Measurements from ENCODE around the gene SCGB2A2.

SCGB2A2 gene

DNA sequence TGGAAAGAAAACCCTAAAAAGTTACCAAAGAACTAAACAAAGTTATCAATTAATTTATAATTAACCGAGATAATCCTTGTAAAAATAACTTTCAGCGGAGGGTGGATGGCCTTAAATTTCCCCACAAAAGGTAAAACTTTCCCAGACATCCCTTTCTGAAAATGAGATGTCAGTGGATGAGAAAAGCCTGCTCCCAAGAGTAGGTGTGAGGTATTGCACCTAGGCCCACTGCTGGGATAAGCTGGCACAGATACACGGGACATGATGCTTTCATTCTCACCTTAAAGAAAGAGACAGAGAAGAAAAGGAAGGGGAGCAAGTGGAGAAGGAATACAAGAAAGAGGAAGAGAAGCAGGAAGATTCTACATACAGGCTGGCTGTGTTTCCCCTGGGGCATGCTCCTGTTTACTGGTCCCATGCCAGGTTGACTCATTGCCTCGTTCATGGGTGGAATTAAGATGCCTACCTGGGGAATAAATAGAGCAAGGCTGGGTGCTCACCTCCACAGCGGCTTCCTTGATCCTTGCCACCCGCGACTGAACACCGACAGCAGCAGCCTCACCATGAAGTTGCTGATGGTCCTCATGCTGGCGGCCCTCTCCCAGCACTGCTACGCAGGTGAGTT, at the start of gene SCGB2A2:
Gene SCGB2A2, plus strand, starts transcription at position 505 of the 625 bp plus-strand sequence. Its CDS starts 59 bp downstream, at position 564.
- in situ Hi-C loops (cut with MboI; ENCODE audit: low sequenced_read_pairs): no loop called here

DNA sequence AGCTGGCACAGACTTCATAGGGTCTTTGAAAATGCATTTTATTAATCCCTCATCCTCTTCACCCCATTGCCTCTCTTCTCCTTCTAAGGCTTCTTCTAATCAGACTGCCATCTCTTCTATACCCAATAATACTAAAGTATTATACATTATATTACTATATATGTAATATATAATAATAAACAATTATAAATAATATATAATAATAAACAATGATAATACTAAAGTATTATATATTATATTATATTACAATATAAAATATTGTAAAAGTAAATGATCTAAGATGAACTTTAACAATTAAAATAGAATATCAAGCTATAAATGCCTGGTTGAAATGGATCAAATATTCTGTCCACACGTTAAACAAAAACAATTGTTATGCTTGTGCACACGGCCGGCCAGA, 48.5 kb upstream of the SCGB2A2 start:
- in situ Hi-C loops (cut with MboI; ENCODE audit: low sequenced_read_pairs): no loop called here

DNA sequence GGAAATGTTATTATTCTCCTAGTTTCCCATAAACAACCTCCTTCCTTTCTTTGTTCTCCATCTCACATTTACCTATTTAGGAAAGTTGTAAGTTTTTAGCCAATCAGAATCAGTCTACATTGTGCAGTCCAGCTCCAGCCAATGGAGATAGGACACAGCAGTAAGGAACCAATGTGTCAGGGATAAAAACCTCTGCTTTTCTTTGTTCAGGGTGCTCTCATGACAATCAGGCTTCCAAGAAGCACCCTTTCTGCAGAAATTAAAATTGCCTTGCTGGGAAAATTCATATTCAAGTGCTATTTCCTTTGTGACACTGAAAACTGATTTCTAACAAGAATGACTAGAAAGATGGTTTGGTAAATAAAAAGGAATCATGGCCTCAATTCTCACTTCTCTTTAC, 46.9 kb upstream of the SCGB2A2 start:
- in situ Hi-C loops (cut with MboI; ENCODE audit: low sequenced_read_pairs): no loop called here

DNA sequence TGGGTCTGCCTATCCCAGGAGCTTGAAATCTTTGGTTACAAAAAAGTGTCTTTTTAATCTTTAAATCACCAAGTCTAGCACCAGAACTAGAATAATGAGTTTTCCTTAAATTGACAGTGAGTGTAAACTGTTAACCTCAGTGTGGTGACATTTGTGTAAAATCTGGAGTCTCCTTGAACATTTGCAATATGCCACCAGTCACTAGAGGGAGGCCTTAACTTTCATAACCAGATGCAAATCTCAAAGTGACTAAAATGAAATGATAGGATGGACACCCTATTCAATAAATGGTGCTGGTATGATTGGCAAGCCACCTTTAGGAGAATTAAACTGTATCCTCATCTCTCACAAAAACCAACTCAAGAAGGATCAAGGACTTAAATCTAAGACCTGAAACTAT, 36.2 kb upstream of the SCGB2A2 start:
- in situ Hi-C loops (cut with MboI; ENCODE audit: low sequenced_read_pairs): no loop called here

DNA sequence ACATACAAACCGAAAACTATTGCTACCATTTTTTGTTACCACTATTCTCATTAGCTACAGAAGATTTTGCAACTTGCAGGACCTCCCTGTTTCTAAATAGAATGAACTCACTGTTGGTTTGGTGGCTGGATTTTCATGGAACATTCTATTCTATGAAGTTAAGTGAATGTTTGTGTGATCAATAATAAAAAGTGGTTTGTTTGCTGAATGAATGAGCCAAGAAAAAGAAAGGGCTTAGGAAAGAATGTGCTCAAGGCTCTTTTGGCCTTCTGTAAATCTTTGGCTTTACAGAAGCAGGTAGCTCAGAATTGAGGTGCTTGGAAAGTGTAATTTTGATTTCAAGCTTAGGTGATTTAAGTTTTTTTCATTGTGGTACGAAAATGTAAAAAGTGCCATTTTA, 33.8 kb upstream of the SCGB2A2 start:
- in situ Hi-C loops (cut with MboI; ENCODE audit: low sequenced_read_pairs): no loop called here

DNA sequence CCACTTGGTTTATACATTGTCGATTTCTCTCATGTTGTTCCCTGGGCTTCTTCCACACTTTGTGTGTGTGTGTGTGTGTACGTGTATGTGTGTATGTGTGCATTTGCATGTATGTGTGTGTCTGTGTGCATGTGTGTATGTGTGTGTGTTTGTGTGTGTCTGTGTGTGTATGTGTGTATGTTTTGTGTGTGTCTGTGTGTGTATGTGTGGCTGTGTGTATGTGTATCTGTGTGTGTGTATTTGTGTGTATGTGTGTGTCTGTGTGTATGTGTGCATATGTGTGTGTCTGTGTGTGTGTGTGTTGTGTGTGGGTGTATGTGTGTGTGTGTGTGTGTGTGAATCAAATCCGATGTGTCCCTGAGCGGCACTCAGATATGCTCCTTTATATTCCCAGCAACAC, 32.5 kb upstream of the SCGB2A2 start:
- in situ Hi-C loops (cut with MboI; ENCODE audit: low sequenced_read_pairs): no loop called here

DNA sequence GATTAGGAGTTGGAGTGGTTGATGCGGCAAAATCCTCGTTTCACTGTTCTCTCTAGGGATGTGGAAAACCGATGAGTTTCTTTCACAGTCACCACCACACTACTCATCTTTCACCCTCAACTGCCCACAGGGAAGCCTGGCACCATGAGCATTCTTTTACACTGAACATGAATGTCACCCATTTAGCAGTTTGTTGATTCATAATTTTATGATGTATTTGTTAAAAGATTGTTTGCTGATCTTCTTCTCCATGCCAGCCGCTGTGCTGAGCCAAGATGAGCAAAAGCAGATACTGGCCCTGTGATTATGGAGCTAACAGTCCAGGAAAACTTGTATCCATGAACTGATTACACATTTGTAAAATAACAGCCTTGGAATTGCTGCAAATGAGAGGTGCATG, 31.8 kb upstream of the SCGB2A2 start:
- in situ Hi-C loops (cut with MboI; ENCODE audit: low sequenced_read_pairs): no loop called here

DNA sequence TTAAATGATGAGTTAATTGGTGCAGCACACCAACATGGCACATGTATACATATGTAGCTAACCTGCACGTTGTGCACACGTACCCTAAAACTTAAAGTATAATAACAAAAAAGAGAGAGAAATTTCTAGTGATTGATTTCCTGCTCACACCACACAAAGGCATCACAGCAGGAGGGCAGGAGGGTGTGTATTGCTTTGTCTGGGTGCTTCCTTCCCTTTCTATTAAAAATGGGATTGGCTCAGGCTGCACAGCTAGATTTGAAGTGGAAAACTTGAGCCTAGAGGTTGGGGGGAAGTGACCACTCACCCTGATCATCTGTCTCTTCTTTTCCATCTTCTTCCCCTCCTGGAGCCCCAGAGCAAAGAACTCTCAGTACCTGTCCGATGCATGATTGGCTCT, 28.9 kb upstream of the SCGB2A2 start:
- in situ Hi-C loops (cut with MboI; ENCODE audit: low sequenced_read_pairs): no loop called here

DNA sequence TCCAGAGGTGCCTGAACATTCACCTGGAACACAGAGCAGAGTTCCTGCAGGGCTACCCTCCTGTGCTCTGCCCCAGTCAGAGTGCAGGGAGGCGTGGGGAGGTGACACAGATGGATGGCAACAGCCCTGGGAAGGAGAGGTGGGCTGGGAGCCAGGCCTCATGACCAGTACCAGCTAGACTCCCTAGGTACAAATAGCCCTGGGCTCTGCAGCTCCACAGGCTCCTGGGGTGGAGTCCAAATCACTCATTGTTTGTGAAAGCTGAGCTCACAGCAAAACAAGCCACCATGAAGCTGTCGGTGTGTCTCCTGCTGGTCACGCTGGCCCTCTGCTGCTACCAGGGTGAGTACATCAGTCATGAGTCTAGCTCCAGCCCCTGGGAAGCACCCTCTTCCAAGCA, 27.9 kb upstream of the SCGB2A2 start, which contains the start of gene SCGB1D2:
Gene SCGB1D2, plus strand, starts transcription at position 219 of the 400 bp plus-strand sequence. Its CDS starts 69 bp downstream, at position 288.
- in situ Hi-C loops (cut with MboI; ENCODE audit: low sequenced_read_pairs): no loop called here

DNA sequence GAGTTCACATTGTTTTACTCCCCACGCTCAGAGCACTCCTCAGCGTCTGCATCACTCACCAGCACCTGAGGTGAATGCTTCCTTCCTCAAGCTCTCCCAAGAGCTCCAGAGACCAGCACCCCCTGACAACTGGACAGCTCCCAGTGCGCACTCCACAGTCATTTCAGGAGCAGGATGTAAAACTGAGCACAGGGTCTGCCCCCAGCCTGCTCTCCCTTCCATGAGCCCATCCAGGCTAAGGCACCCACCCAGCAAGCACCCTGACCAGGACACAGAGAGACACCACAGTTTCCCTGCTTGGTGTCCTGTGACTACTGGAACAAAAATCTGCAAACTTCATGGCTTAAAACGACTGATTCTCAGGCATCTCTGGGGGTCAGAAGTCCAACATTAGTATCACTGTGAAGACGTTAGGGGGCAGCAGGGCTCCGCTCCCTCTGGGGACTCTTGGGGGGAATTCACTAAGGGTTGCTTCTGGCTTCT, 24.6 kb upstream of the SCGB2A2 start:
- in situ Hi-C loops (cut with MboI; ENCODE audit: low sequenced_read_pairs): no loop called here

DNA sequence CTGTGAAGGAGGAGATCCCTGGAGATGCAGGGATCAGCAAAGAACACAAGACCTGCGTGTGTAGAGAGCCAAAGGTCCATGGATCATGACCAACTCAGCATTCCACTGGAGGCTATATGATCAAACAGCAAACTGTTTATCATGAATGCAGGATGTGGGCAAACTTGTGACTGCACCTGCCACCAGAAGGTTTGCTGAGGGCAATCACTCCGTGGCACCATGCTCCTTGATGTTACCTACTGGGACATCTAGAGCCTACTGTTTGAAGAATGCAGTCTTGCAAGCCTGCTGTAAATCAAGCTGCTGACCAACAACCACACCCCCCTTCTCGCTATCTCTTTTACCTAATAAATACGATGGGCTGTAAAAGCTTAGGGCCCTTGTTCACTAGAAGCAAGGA, 18.3 kb upstream of the SCGB2A2 start:
- in situ Hi-C loops (cut with MboI; ENCODE audit: low sequenced_read_pairs): no loop called here

DNA sequence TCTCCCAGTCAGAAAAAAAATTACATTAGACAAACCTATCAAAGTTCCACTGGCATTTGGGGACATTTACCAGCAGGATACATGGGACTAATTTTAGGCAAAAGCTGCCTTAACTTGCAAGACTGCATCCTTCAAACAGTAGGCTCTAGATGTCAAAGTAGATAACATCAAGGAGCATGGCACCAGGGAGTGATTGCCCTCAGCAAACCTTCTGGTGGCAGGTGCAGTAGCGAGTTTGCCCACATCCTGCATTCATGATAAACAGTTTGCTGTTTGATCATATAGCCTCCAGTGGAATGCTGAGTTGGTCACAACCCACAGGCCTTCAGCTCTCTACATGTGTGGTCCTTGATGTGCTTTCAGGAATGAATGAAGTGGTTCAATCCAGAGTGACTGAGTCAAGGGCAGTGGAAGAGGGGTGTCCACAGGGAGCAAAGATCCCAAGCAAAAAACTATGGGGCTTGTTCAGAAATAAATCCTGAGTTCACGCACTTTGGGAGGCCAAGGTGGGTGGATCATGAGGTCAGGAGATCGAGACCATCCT, 15.9 kb upstream of the SCGB2A2 start:
- in situ Hi-C loops (cut with MboI; ENCODE audit: low sequenced_read_pairs): no loop called here

DNA sequence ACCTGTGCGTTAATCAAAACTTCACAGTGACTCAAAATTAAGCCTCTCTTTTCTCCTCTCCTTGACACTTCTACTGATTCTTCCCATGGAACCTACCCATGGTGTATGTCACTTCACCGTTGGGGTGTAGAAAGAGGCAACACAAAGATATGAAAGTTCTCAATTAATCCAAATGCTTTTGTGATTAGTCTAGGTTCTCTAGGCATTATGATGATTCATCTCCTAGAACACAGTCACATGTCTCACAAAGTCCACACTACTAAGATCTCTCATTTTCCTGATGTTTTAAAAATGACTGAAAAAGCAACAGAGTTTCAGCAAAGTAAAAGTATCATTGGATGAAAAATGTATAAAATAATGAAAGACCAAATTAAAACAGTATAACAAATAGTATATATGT, 13.7 kb upstream of the SCGB2A2 start:
- in situ Hi-C loops (cut with MboI; ENCODE audit: low sequenced_read_pairs): no loop called here

DNA sequence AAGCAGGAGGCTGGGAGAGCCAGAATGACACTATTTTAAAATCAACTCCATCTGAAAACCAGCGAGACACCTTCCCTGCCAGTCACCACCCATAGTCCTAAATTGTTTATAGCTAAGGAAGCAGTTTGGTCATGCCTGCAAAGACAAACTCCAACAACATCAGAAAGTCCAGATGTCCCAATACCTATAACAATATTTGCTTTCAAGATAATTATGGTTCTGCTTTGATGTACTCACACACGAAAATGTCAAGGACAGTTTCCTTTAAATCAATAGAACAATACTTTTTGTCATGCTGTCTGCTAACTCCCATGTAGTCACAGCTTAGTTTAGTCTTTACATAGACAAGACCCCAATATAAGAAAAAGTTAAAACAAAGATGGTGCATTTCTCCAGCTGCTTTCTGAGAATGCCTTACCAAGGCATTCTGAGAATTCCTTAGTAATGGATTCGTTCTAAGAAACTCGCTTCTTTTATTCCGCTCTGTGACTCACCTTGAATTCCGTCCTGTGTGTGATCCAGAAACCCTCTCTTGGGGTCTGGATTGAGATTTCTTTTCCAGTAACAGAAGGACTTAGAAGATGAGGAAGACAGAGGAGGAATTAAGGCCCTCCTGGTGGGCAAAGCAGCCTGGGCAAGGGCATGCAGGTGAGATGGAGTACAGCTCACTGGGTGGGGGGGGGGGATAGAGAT, 9.6 kb upstream of the SCGB2A2 start:
- in situ Hi-C loops (cut with MboI; ENCODE audit: low sequenced_read_pairs): no loop called here

DNA sequence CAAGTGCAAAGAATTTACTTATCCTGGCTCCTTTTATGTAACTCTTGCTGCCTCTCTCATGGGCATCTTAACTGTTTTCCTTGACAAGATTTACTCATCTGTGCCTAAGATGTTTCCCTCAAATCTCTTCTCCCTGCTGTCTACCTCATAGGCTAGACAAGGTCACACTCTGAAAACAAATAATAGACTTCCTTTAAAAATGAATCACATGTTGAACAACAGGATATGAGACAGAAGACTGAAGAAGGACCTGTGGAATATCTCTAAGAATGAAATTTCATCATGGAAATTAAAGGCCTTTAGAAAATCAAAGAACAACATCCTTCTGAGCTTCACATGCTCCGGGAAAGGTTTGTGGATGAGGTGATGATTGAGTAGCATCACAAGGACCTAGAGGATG, 6.0 kb upstream of the SCGB2A2 start:
- in situ Hi-C loops (cut with MboI; ENCODE audit: low sequenced_read_pairs): no loop called here

DNA sequence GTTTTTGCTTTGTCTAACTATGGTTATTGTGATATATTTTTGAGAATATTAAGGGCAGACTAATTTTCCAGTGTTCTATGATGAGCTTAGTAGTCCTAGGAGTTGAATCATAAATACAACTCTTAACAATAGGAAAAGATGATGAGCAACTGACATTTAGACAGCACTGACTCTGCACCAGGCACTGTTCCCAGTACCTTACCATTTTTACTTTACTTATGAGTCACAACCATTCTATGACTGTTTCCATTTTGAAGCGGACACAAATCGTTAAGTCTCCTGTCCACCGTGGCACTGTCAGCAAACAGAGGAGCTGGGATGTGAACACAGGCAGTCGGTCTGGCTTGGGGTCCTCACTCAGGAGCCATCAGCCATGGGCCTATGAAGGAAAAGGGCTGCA, 3.4 kb upstream of the SCGB2A2 start:
- in situ Hi-C loops (cut with MboI; ENCODE audit: low sequenced_read_pairs): no loop called here

DNA sequence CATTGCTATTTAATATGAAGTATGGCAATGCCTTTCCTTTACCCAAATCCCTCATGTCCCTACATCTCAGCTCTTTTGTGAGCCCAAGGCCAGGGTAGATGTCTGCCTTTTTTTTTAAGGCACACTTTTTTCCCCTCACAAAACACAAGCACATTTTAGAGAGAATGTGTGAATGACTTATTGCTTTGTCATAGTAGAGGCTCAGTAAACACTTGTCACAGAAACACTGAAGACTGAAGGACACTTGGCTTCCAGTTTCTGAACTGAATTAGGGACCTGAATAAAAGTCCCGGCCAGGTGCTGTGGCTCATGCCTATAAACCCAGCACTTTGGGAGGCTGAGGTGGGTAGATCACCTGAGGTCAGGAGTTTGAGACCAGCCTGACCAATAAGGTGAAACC, 2.9 kb upstream of the SCGB2A2 start:
- in situ Hi-C loops (cut with MboI; ENCODE audit: low sequenced_read_pairs): no loop called here

DNA sequence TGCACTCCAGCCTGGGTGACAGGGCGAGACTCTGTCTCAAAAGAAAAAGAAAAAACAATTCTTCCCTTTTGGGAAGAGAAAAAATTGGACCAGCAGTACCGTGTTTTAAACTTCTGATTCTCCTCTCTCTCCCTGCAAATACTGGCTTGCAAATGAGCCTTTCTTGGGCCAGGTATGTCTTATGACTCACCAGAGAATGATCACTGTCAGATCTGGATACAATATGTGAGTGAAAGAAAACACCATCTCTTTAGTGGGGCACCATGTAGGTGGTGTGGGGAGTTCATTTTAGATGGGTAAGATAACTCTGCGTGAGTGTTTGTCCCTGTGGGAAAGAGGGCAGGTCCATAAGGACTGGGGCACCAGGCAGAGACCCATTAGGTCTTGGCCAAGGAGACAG, 2.4 kb upstream of the SCGB2A2 start:
- in situ Hi-C loops (cut with MboI; ENCODE audit: low sequenced_read_pairs): no loop called here

DNA sequence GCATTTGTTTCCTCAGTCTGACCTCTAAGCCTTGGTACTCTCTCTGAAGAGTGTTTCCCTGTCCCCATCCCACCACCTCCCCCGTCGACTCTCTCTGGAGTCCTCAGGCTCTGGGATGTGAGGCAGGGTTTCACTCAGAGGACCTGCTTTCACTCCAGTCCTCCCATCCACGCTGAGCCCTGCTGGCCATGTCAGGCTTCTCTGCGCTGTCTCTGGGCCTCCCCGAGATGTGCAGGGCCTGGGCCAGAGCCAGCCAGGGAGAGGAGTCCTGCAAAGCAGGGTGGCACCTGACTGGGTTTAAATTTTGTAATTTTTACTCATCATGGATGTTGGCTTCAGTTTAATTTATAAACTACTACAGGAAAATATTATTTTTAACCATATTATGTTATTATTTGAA, 3.3 kb downstream of the SCGB2A2 start:
- in situ Hi-C loops (cut with MboI; ENCODE audit: low sequenced_read_pairs): no loop called here

DNA sequence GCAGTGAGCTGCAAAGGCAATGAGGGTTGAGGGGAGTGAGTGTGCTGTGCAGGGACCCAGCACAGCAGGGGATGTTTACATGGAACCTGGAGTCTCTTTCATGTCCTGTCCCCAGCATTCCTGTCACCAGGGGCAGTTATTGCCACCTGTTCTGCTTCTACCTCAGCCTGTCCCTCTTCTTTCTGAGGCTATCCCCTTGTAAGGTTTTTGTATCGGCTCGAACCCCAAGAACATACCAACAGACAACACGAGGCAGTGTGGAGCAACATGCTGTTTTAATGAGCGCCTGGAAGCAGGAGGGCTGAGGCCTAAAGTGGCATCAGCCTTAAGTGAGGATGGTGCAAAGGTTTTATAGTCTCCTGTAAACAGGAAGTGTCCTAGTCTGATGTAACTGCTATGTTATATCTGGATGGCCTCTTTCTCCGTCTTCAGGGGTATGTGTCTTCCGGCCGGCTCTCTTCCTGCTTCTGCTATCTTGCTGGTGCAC, 3.9 kb downstream of the SCGB2A2 start:
- in situ Hi-C loops (cut with MboI; ENCODE audit: low sequenced_read_pairs): no loop called here

DNA sequence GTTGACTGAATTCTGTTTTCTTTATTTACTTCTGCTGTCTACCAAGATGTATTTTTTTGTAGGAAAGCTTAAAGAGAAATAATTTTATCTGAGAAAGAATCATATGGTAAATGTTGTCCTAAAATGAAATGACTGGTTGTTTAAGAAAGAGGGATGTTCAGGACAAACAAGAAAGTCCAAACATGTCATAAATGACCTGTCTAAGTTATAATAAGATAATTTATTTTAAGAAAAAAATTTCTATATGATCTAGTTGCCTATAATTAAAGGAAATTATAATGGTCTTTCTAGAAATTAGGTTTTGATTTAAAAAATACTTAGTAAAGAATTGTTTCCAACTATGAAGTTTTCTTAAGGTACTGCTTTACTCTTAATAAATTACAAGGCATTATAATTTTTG, 10.5 kb downstream of the SCGB2A2 start:
- in situ Hi-C loops (cut with MboI; ENCODE audit: low sequenced_read_pairs): no loop called here

DNA sequence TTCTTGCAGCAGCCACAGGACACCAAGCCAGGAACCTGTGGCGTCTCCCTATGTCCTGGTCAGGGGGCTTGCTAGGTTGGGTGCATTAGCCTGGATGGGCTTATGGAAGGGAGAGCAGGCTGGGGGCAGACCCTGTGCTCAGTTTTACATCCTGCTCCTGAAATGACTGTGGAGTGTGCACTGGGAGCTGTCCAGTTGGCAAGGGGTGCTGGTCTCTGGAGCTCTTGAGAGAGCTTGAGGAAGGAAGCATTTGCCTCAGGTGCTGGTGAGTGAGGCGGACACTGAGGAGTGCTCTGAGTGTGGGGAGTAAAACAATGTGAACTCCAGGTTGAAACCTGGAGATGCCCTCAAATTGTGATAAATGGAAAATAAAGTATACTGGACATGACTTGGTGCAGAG, 25.5 kb downstream of the SCGB2A2 start:
- in situ Hi-C loops (cut with MboI; ENCODE audit: low sequenced_read_pairs): no loop called here
